SU-DHL-6 (cell line): ENCODE measurements around the gene TCEANC.

ENCODE experiments used
- EZH2phosphoT487 ChIP-seq: fragments of 200-600 bp; sonication (generic), shearing (Covaris generic); conservative IDR thresholded peaks from 2 replicates; pipeline ENCODE4 v1.6.1; 2018; ENCODE audit warnings: mild to moderate bottlenecking, antibody characterized with exemption, low read length, moderate library complexity, mixed read lengths
- TF ChIP-seq, protein P1 (sequence below): fragments of 200-600 bp; sonication (generic); IDR thresholded peaks from one replicate; pipeline ENCODE4 v1.5.1; 2017; ENCODE audit warnings: antibody characterized with exemption, mild to moderate bottlenecking, low read length, moderate library complexity; ENCODE audit not compliant: insufficient read depth, poor library complexity, severe bottlenecking

DNA sequence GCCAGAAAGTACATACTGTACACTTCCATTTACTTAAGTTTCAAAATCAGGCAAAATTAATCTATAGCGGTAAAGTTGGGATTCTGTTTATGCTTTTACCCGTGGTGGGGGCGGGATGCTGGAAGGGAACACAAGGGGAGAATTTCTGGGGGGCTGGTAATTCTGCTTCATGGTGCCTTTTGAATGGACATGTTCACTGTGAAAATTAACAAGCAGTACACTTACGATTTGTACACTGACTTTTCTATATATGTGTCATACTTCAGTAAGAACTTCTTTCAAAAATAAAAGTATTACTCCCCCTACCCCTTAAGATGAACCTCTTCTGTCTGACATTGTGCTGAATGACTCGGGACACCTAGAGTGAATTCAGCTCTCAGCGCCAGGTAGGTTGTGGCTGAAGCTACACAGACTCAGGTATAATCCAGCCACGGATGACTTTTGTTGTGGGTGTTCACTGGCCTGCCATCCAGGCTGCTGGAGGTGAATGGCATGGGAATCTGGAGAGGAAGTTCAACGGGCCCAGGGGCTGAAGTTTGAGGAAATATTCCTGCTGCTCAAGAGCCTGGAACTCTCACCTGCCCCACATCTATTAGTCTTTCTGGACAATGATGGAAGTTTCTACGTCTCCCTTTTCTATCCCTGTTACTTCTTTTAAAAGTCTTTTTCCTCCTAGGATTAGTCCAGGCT, 7.3 kb upstream of the TCEANC start:
- TF ChIP-seq, protein P1, sequence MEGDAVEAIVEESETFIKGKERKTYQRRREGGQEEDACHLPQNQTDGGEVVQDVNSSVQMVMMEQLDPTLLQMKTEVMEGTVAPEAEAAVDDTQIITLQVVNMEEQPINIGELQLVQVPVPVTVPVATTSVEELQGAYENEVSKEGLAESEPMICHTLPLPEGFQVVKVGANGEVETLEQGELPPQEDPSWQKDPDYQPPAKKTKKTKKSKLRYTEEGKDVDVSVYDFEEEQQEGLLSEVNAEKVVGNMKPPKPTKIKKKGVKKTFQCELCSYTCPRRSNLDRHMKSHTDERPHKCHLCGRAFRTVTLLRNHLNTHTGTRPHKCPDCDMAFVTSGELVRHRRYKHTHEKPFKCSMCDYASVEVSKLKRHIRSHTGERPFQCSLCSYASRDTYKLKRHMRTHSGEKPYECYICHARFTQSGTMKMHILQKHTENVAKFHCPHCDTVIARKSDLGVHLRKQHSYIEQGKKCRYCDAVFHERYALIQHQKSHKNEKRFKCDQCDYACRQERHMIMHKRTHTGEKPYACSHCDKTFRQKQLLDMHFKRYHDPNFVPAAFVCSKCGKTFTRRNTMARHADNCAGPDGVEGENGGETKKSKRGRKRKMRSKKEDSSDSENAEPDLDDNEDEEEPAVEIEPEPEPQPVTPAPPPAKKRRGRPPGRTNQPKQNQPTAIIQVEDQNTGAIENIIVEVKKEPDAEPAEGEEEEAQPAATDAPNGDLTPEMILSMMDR: no peak
- TF ChIP-seq EZH2phosphoT487: no peak
